Gastrocnemius medialis (tissue), 4 donors: Measurements from ENCODE around the gene NEK11.

Source experiments
- CTCF ChIP-seq, 5 experiments: fragments of 450-650 bp in 3 of 5; fragments of 200-600 bp in 2 of 5; sonication (generic) in 2 of 5; IDR thresholded peaks in 4 of 5; conservative IDR thresholded peaks in 1 of 5; 1 replicate in 4 of 5; 2 replicates in 1 of 5; pipeline ENCODE4 v1.5.1; 2016 to 2019; ENCODE audit warnings: antibody characterized with exemption in 5 of 5, mild to moderate bottlenecking in 3 of 5, moderate library complexity in 3 of 5
- POLR2A ChIP-seq, 2 donors: fragments of 450-650 bp; IDR thresholded peaks; one replicate each; pipeline ENCODE4 v1.6.1; 2017; ENCODE audit warnings: antibody characterized with exemption in 2 of 2, mild to moderate bottlenecking in 2 of 2, moderate library complexity in 2 of 2

- TF ChIP-seq CTCF (IDR thresholded peaks at IDR 0.05 in 4 of 5, conservative IDR thresholded peaks at IDR 0.05 in 1 of 5) (peak in 2 of 5 experiments; percentile 33 to 44), POLR2A (IDR thresholded peaks at IDR 0.05) (no peak)
Observed at GRCh38 chr3:131053043-131053859, 26.6 kb downstream of the NEK11 start.
